Measurements from ENCODE around the gene CLIP2. TPM values are rescaled to one million over a fixed set of nuclear protein-coding genes. Genes with fewer than 3 reads are reported as not detected.

The CLIP2 gene
- total RNA-seq, 1 donor from 2014 or later: 1.5 TPM

Other genes with a start within 250 kb of the CLIP2 start
- gene LIMK1, start 205.6 kb upstream of the CLIP2 start, total RNA-seq: 24.3 and 25.2 TPM in 2 replicates
- gene EIF4H, start 115.1 kb upstream of the CLIP2 start, total RNA-seq: 343 and 355 TPM in 2 replicates
- 15.5 and 18.3 TPM in 2 replicates for gene LAT2, start 79.4 kb upstream of the CLIP2 start, total RNA-seq
- gene RFC2, start 35.0 kb upstream of the CLIP2 start, total RNA-seq: 87.3 and 89.1 TPM in 2 replicates
- gene GTF2IRD1, start 164.5 kb downstream of the CLIP2 start, total RNA-seq: 0.96 and 1.6 TPM in 2 replicates

All from activated T-helper 1 cell treated with anti-CD3 and anti-CD28 coated beads, Interleukin-12 subunit alpha, Interleukin-12 subunit beta, Interleukin-2, Interleukin-4 antibody, amounts not matched to agents 30 ng/mL and 10 ng/mL and 1 ng/mL, durations not matched to agents 14 hours and 24 hours and 36 hours (primary cell).